GM23338 (cell line): ENCODE data around the gene BPIFA2. TPM values are rescaled to one million over a fixed set of nuclear protein-coding genes. Genes with fewer than 3 reads are reported as not detected.

Experiments
- ATAC-seq: fragments of 200-7000 bp; cut with Tn5 transposase; 3 replicates; pipeline ENCODE4 v1.9.1; 2020
- DNase-seq: peaks from one replicate; pipeline ENCODE4 v3.0.0-alpha.2; 2015; ENCODE audit warnings: low spot score
- H2AFZ ChIP-seq: fragments of 200-600 bp; sonication (generic); 2 replicates; pipeline ENCODE4 v1.8.0; 2016; ENCODE audit warnings: antibody characterized with exemption, mild to moderate bottlenecking, moderate library complexity
- H3F3A ChIP-seq: fragments of 200-600 bp; sonication (generic); replicated peaks from 2 replicates; pipeline ENCODE4 v1.8.0; 2017; ENCODE audit warnings: antibody characterized with exemption, mixed run types, low read depth
- H3K27ac ChIP-seq: fragments of 200-600 bp; sonication (generic); 2 replicates; pipeline ENCODE4 v1.6.1; 2016; ENCODE audit warnings: low read depth
- H3K27me3 ChIP-seq: fragments of 200-600 bp; sonication (generic); 2 replicates; pipeline ENCODE4 v1.8.0; 2016; ENCODE audit warnings: mild to moderate bottlenecking, mixed run types, moderate library complexity; ENCODE audit not compliant: insufficient read depth
- H3K36me3 ChIP-seq: fragments of 200-600 bp; sonication (generic); 2 replicates; pipeline ENCODE4 v1.8.0; 2016; ENCODE audit warnings: mild to moderate bottlenecking; ENCODE audit not compliant: insufficient read depth
- H3K4me1 ChIP-seq: fragments of 200-600 bp; sonication (generic); 2 replicates; pipeline ENCODE4 v1.8.0; 2016; ENCODE audit warnings: mild to moderate bottlenecking, moderate library complexity; ENCODE audit not compliant: insufficient read depth
- H3K4me2 ChIP-seq: fragments of 200-600 bp; sonication (generic); 2 replicates; pipeline ENCODE4 v1.7.1; 2017; ENCODE audit warnings: mixed run types
- H3K4me3 ChIP-seq: fragments of 200-600 bp; sonication (generic); 2 replicates; pipeline ENCODE4 v1.6.1; 2016; ENCODE audit warnings: mixed run types
- H3K79me2 ChIP-seq: fragments of 200-600 bp; sonication (generic); replicated peaks from 2 replicates; pipeline ENCODE4 v1.8.0; 2017; ENCODE audit warnings: mild to moderate bottlenecking; ENCODE audit not compliant: insufficient read depth
- H3K9me2 ChIP-seq: fragments of 200-600 bp; sonication (generic); 2 replicates; pipeline ENCODE4 v1.8.0; 2017; ENCODE audit not compliant: insufficient read depth
- H4K20me1 ChIP-seq: fragments of 200-600 bp; sonication (generic); replicated peaks from 2 replicates; pipeline ENCODE4 v1.8.0; 2017; ENCODE audit warnings: mild to moderate bottlenecking; ENCODE audit not compliant: insufficient read depth
- H3K27ac Mint-ChIP-seq: 2 replicates; pipeline ENCODE4 v1.8.0; 2020; ENCODE audit warnings: inconsistent platforms, mild to moderate bottlenecking, moderate library complexity, mixed read lengths
- H3K27me3 Mint-ChIP-seq: 3 replicates; pipeline ENCODE4 v1.8.0; 2022; ENCODE audit warnings: low read depth, mild to moderate bottlenecking, moderate library complexity, mixed read lengths, inconsistent platforms; ENCODE audit not compliant: insufficient read depth, poor library complexity
- H3K36me3 Mint-ChIP-seq: 3 replicates; pipeline ENCODE4 v1.8.0; 2021; ENCODE audit warnings: low read depth, mild to moderate bottlenecking, inconsistent platforms, moderate library complexity, mixed read lengths
- H3K4me1 Mint-ChIP-seq: 3 replicates; pipeline ENCODE4 v1.8.0; 2020; ENCODE audit warnings: mild to moderate bottlenecking, inconsistent platforms, mixed read lengths
- H3K4me3 Mint-ChIP-seq: 3 replicates; pipeline ENCODE4 v1.8.0; 2021; ENCODE audit warnings: moderate library complexity, mild to moderate bottlenecking, inconsistent platforms, mixed read lengths
- H3K9me3 Mint-ChIP-seq: 3 replicates; pipeline ENCODE4 v1.8.0; 2020; ENCODE audit warnings: moderate library complexity, mild to moderate bottlenecking, inconsistent platforms, mixed read lengths
- CREB1 ChIP-seq: fragments of 250-450 bp; sonication (Bioruptor Pico); IDR thresholded peaks from 2 replicates; pipeline ENCODE4 v1.5.0; 2020; ENCODE audit warnings: low read depth, mild to moderate bottlenecking, moderate library complexity
- EZH2 ChIP-seq: fragments of 200-600 bp; sonication (generic); IDR thresholded peaks from one replicate; pipeline ENCODE4 v1.8.0; 2017; ENCODE audit warnings: antibody characterized with exemption, mild to moderate bottlenecking, low read depth; ENCODE audit not compliant: unreplicated experiment
- ZNF114 ChIP-seq: fragments of 250-450 bp; sonication (Bioruptor Pico); IDR thresholded peaks from 2 replicates; pipeline ENCODE4 v1.5.0; 2020; ENCODE audit warnings: mild to moderate bottlenecking, moderate library complexity
- polyA plus RNA-seq: library from polyadenylated mRNA; unstranded; fragments of >200 nt; fragmentation: Nextera tagmentation; extraction: Ambion mirVana; gene quantifications from 2 replicates; pipeline ENCODE4 v1.2.1, GENCODE V29; 2016
- total RNA-seq: library from RNA; depleted of rRNA; stranded (reverse); fragments of >200 nt; shearing (Covaris generic); gene quantifications from 2 replicates; pipeline ENCODE4 v1.2.3, GENCODE V29; 2014
- TF ChIP-seq, protein P1 (sequence below), 2 experiments: fragments of 200-600 bp in 1 of 2; sonication (generic) in 1 of 2; conservative IDR thresholded peaks; 2 replicates each; pipeline versions ENCODE4 v1.5.1 to v1.6.1; 2016 to 2017; ENCODE audit warnings: antibody characterized with exemption in 2 of 2, low read depth in 2 of 2, mild to moderate bottlenecking in 2 of 2, moderate library complexity in 1 of 2
- TF ChIP-seq, protein P2 (sequence below): IDR thresholded peaks from one replicate; pipeline ENCODE4 v1.6.1; 2018; ENCODE audit warnings: antibody characterized with exemption; ENCODE audit not compliant: unreplicated experiment

BPIFA2 gene
- total and polyA plus RNA-seq, 2 experiments from 2014 or later = not detected

DNA sequence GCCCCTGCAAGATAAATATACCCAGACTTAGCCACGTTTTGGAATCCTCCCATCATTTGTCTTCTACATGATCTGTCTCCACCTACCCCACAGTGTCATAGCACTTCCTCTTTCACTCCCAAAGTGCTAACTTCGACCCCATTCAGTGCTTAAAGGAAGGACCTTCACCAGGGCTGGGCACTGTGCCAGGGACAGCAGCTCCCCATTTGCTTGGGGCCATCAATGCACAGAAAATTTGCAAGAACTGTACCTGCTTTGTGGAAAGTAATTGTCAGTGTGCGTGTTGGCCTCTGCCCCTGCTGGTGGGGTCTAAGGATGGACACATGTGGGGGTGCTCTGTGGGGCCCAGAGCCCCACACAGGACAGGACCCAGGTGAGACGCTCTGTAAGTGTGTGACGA is 5.2 kb upstream of the BPIFA2 start (continued):
- TF ChIP-seq, protein P1, sequence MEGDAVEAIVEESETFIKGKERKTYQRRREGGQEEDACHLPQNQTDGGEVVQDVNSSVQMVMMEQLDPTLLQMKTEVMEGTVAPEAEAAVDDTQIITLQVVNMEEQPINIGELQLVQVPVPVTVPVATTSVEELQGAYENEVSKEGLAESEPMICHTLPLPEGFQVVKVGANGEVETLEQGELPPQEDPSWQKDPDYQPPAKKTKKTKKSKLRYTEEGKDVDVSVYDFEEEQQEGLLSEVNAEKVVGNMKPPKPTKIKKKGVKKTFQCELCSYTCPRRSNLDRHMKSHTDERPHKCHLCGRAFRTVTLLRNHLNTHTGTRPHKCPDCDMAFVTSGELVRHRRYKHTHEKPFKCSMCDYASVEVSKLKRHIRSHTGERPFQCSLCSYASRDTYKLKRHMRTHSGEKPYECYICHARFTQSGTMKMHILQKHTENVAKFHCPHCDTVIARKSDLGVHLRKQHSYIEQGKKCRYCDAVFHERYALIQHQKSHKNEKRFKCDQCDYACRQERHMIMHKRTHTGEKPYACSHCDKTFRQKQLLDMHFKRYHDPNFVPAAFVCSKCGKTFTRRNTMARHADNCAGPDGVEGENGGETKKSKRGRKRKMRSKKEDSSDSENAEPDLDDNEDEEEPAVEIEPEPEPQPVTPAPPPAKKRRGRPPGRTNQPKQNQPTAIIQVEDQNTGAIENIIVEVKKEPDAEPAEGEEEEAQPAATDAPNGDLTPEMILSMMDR (conservative IDR thresholded peaks at IDR 0.05; ENCODE audit: low read depth in 2 of 2) = no peak
- no peak for TF ChIP-seq ZNF114 (CRISPR knock-in tag)

DNA sequence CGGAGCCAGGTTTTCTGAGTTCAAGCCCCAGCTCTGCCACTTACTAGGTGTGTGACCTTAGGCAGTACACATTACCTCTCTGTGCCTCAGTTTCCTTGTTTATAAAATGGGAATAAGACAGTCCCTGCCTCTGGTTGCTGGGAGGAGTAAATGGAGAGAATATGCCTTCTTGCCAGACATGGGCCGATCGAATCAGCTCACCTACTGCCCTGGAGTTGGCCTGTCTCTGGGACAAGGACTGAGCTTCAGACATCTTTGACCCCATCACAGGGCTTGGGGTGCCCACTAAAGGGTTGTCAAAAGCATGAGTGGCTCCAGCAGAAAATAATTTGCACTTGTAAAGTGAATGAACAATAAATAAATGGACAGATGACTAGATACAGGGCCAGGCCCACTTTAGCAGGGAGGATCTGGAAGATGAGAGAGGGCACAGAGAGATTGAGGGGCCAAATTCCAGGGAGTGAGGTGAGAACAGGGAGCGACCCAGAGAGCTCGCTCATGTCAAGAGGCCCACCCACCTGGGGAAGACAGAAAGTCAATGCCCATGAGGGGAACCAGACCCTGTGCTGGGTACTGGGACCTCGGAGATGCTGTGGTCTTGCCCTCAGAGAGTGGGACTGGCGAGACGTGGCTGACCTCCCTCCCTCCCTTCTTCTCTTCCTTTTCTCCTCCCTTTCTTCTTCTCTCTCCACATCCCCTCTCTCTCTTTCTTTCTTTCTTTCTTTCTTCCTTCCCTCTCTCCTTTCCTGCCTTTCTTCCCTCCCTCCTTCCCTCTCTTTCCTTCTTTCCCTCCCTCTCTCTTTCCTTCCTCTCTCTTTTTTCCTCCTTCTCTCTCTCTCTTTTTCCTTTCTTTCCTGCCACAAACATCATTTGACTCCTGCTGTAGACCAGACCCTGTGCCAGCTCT is 3.9 kb upstream of the BPIFA2 start:
- no peaks in the 10 kb centered on the region for H3K27me3 ChIP-seq
- TF ChIP-seq, protein P1 (conservative IDR thresholded peaks at IDR 0.05; ENCODE audit: low read depth in 2 of 2) = no peak
- TF ChIP-seq, protein P2, sequence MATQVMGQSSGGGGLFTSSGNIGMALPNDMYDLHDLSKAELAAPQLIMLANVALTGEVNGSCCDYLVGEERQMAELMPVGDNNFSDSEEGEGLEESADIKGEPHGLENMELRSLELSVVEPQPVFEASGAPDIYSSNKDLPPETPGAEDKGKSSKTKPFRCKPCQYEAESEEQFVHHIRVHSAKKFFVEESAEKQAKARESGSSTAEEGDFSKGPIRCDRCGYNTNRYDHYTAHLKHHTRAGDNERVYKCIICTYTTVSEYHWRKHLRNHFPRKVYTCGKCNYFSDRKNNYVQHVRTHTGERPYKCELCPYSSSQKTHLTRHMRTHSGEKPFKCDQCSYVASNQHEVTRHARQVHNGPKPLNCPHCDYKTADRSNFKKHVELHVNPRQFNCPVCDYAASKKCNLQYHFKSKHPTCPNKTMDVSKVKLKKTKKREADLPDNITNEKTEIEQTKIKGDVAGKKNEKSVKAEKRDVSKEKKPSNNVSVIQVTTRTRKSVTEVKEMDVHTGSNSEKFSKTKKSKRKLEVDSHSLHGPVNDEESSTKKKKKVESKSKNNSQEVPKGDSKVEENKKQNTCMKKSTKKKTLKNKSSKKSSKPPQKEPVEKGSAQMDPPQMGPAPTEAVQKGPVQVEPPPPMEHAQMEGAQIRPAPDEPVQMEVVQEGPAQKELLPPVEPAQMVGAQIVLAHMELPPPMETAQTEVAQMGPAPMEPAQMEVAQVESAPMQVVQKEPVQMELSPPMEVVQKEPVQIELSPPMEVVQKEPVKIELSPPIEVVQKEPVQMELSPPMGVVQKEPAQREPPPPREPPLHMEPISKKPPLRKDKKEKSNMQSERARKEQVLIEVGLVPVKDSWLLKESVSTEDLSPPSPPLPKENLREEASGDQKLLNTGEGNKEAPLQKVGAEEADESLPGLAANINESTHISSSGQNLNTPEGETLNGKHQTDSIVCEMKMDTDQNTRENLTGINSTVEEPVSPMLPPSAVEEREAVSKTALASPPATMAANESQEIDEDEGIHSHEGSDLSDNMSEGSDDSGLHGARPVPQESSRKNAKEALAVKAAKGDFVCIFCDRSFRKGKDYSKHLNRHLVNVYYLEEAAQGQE = no peak
- TF ChIP-seq EZH2 (no peak), CREB1 (no peak)
- Mint-ChIP-seq H3K9me3 (peaks cover 8% of the 10 kb centered on the region), H3K4me3 (no peak overlapping the region), H3K27me3 (peaks cover 8% of the 10 kb centered on the region), H3K36me3 (peaks cover 6% of the 10 kb centered on the region; the same call in 2 of the 3 replicates), H3K4me1 (no peaks in the 10 kb centered on the region), H3K27ac (no peak overlapping the region)
- no peak overlapping the region for H3K27ac ChIP-seq
- no peak overlapping the region for H3K4me2 ChIP-seq
- no peak overlapping the region for H2AFZ ChIP-seq
- no peaks in the 10 kb centered on the region for H3K4me1 ChIP-seq
- DNase-seq (no peak), ATAC-seq (no peak)
- no peaks in the 10 kb centered on the region; the same call in 1 of the 2 replicates for H4K20me1 ChIP-seq
- peaks cover 11% of the 10 kb centered on the region; the same call in 1 of the 2 replicates for H3K9me2 ChIP-seq
- no peaks in the 10 kb centered on the region for H3K79me2 ChIP-seq
- 0 out of 2 replicates have a peak, but pooled peaks cover 3% of the 10 kb centered on the region for H3K36me3 ChIP-seq
- H3F3A ChIP-seq = no peaks in the 10 kb centered on the region
- no peak overlapping the region for H3K4me3 ChIP-seq
